ENCODE data around the gene PIK3R5. TPM values are rescaled to one million over a fixed set of nuclear protein-coding genes. Genes with fewer than 3 reads are reported as not detected.

PIK3R5 gene
- total RNA-seq, 1 donor from 2014 or later = 0.25 TPM

DNA sequence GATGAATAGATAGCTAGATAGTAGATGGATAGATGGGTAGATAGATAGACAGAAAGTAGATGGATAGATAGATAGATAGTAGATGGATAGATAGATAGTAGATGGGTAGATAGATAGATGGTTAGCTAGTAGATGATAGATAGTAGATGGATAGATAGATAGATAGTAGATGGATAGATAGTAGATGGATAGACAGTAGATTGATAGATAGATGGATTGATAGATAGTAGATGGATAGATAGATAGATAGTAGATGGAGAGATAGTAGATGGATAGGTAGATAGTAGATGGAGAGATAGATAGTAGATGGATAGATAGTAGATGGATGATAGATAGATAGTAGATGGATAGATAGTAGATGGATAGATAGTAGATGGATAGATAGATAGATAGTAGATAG is 40.4 kb downstream of the PIK3R5 start:
- Mint-ChIP-seq H3K9me3 (peaks cover 24% of the 10 kb centered on the region), H3K36me3 (peaks cover 6% of the 10 kb centered on the region), H3K27ac (no peak overlapping the region), H3K4me3 (no peak overlapping the region), H3K27me3 (ENCODE audit: low read depth) (peaks cover 12% of the 10 kb centered on the region), H3K4me1 (no peaks in the 10 kb centered on the region)
- TF ChIP-seq CTCF (IDR thresholded peaks at IDR 0.05; ENCODE audit: unreplicated experiment) = no peak
- no peak for DNase-seq (ENCODE audit: low spot score in 2 of 2, unreplicated experiment in 2 of 2)

DNA sequence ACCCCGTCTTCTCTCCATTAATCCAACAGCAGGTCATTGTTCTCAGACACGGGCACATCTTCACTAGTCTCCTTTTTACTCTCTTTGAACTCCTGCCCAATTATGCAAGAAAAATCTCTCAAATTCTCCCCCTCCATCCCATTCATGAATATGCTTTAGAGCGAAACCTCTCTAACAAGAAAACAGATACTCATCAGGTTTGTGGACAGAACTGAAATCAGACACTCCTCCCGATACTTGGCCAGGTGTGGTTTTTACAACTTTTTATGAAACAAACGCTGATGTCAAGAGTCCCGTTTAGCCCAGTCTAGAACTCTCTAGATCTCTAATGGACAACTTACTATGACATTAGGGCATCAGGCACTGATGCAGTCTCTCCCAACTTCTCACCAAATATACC is 40.9 kb downstream of the PIK3R5 start:
- Mint-ChIP-seq H3K27ac (no peak overlapping the region), H3K9me3 (peaks cover 19% of the 10 kb centered on the region), H3K4me3 (no peak overlapping the region), H3K36me3 (peaks cover 6% of the 10 kb centered on the region), H3K4me1 (no peaks in the 10 kb centered on the region), H3K27me3 (ENCODE audit: low read depth) (peaks cover 11% of the 10 kb centered on the region)
- DNase-seq (ENCODE audit: low spot score in 2 of 2, unreplicated experiment in 2 of 2) = no peak
- TF ChIP-seq CTCF (IDR thresholded peaks at IDR 0.05; ENCODE audit: unreplicated experiment) = no peak

DNA sequence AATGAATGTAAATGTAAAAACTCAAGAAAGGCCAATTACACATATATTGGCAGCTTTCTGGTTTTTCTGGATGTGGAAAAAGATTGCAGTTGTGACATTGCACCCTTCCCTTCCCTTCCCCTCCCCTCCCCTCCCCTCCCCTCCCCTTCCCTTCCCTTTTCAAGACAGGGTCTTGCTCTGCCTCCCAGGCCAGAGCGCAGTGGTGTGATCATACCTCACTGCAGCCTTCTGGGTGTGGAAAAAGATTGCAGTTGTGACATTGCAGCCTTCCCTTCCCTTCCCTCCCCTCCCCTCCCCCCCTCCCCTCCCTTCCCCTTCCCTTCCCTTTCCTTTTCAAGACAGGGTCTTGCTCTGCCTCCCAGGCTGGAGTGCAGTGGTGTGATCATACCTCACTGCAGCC is 41.7 kb downstream of the PIK3R5 start:
- Mint-ChIP-seq H3K9me3 (peaks cover 21% of the 10 kb centered on the region), H3K36me3 (peaks cover 6% of the 10 kb centered on the region), H3K4me3 (no peak overlapping the region), H3K27me3 (ENCODE audit: low read depth) (peaks cover 11% of the 10 kb centered on the region), H3K27ac (no peak overlapping the region), H3K4me1 (no peaks in the 10 kb centered on the region)
- no peak for TF ChIP-seq CTCF (IDR thresholded peaks at IDR 0.05; ENCODE audit: unreplicated experiment)
- DNase-seq (ENCODE audit: low spot score in 2 of 2, unreplicated experiment in 2 of 2) = no peak

DNA sequence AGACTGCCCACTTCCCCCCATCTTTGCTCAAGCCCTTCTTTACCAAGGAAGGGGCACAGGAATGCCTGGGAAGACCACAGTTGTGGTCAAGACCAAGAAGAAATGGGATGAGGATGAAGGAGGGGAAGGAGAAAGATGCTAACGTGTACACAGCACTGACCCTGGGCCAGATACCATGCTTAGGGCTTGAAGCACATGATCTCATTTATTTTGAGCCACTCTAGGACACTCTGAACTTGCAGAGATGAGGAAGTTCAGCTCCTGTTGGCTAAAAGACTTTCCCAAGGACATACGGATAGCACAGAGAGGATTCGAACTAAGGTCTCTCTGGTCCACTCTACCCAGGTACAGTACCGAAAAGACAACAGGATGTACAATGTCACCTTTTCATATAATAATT is 42.6 kb downstream of the PIK3R5 start:
- no peak for DNase-seq (ENCODE audit: low spot score in 2 of 2, unreplicated experiment in 2 of 2)
- Mint-ChIP-seq H3K4me3 (no peak overlapping the region), H3K4me1 (no peaks in the 10 kb centered on the region), H3K27me3 (ENCODE audit: low read depth) (peaks cover 11% of the 10 kb centered on the region), H3K9me3 (peaks cover 18% of the 10 kb centered on the region), H3K27ac (no peak overlapping the region), H3K36me3 (no peaks in the 10 kb centered on the region)
- no peak for TF ChIP-seq CTCF (IDR thresholded peaks at IDR 0.05; ENCODE audit: unreplicated experiment)

DNA sequence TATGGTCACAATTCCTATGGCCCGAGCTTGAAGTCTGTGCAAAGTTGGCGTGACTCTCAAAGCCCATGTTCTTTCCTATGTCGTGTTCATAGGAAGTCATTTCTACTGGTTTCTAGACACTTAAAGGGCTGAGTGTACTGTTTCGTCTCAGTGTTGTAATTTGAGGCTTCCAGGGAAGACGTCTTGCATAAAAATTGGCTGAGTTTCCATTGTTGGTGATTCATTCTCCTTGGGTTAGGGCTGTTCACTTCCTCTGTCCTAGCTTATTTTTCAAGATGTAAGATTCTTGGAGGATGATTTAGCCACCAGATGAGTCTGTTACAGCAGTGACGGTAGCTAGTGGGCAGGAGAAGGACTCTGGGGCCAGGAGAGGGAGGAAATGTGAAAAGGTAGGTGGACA is 43.1 kb downstream of the PIK3R5 start:
- DNase-seq (ENCODE audit: low spot score in 2 of 2, unreplicated experiment in 2 of 2) = no peak
- no peak overlapping the region for H3K4me3 Mint-ChIP-seq
- H3K27ac Mint-ChIP-seq = no peak overlapping the region

More for the DNA sequence above, 43.1 kb downstream of the PIK3R5 start:
- peaks cover 18% of the 10 kb centered on the region for H3K9me3 Mint-ChIP-seq
- peaks cover 11% of the 10 kb centered on the region for H3K27me3 Mint-ChIP-seq (ENCODE audit: low read depth)
- no peak for TF ChIP-seq CTCF (IDR thresholded peaks at IDR 0.05; ENCODE audit: unreplicated experiment)
- H3K36me3 Mint-ChIP-seq = no peaks in the 10 kb centered on the region
- H3K4me1 Mint-ChIP-seq = no peaks in the 10 kb centered on the region

Measured in mesothelial cell of epicardium (in vitro differentiated cells).